Islet precursor cell (in vitro differentiated cells): ENCODE measurements around the gene KLF13.

Experiments
- DNase-seq: peaks from one replicate; pipeline ENCODE4 v3.0.0-alpha.2; 2018

KLF13 gene

GRCh38 chr15:31366169-31366734, 39.6 kb downstream of the KLF13 start:
- peak; percentile 77 for DNase-seq

GRCh38 chr15:31367021-31367729, 40.5 kb downstream of the KLF13 start:
- DNase-seq: no peak

- DNase-seq: no peak
Observed at GRCh38 chr15:31367730-31368344, 41.2 kb downstream of the KLF13 start.

GRCh38 chr15:31369727-31370126, 43.1 kb downstream of the KLF13 start:
- DNase-seq: no peak

GRCh38 chr15:31371520-31372240, 45.0 kb downstream of the KLF13 start:
- no peak for DNase-seq

GRCh38 chr15:31372635-31373091, 46.0 kb downstream of the KLF13 start:
- DNase-seq: peak; percentile 99

GRCh38 chr15:31373096-31373865, 46.6 kb downstream of the KLF13 start:
- no peak for DNase-seq

- DNase-seq: no peak
Observed at GRCh38 chr15:31373970-31374369, 47.3 kb downstream of the KLF13 start.

GRCh38 chr15:31374489-31374888, 47.9 kb downstream of the KLF13 start:
- DNase-seq: no peak

- DNase-seq: no peak
Observed at GRCh38 chr15:31374986-31375385, 48.4 kb downstream of the KLF13 start.

GRCh38 chr15:31375772-31376171, 49.1 kb downstream of the KLF13 start:
- no peak for DNase-seq

GRCh38 chr15:31376511-31376910, 49.9 kb downstream of the KLF13 start:
- no peak for DNase-seq

- DNase-seq: no peak
Observed at GRCh38 chr15:31377030-31377429, 50.4 kb downstream of the KLF13 start.

GRCh38 chr15:31378363-31378903, 51.8 kb downstream of the KLF13 start:
- DNase-seq: no peak

- DNase-seq: no peak
Observed at GRCh38 chr15:31379042-31379441, 52.4 kb downstream of the KLF13 start.

- no peak for DNase-seq
Observed at GRCh38 chr15:31379577-31379976, 52.9 kb downstream of the KLF13 start.

GRCh38 chr15:31381801-31382712, 55.4 kb downstream of the KLF13 start:
- no peak for DNase-seq

GRCh38 chr15:31382713-31383045, 56.0 kb downstream of the KLF13 start:
- no peak for DNase-seq

GRCh38 chr15:31383139-31383538, 56.5 kb downstream of the KLF13 start:
- DNase-seq: no peak

- no peak for DNase-seq
Observed at GRCh38 chr15:31384568-31384967, 57.9 kb downstream of the KLF13 start.

GRCh38 chr15:31385736-31386135, 59.1 kb downstream of the KLF13 start:
- no peak for DNase-seq

- DNase-seq: no peak
Observed at GRCh38 chr15:31387092-31387478, 60.5 kb downstream of the KLF13 start.
